Measurements from ENCODE around the gene TNIK.

GRCh38 chr3:171123915-171124314 is 336.3 kb downstream of the TNIK start:
- TF ChIP-seq REST (IDR thresholded peaks at IDR 0.05; ENCODE audit: borderline replicate concordance), result no peak
- TF ChIP-seq MXI1 (conservative IDR thresholded peaks at IDR 0.05; ENCODE audit: poor library complexity, severe bottlenecking), result no peak
- no peak for TF ChIP-seq EZH2 (IDR thresholded peaks at IDR 0.05; ENCODE audit: borderline replicate concordance, insufficient read depth, low read length, poor library complexity, severe bottlenecking)
- TF ChIP-seq CTCF (IDR thresholded peaks at IDR 0.05; ENCODE audit: poor library complexity, severe bottlenecking), result no peak
- TF ChIP-seq EP300 (conservative IDR thresholded peaks at IDR 0.05; ENCODE audit: poor library complexity, severe bottlenecking), result no peak
